ENCODE data around the gene ATP8A1.

- no peak for TF ChIP-seq EZH2 (IDR thresholded peaks at IDR 0.05)
- no peak for TF ChIP-seq POLR2AphosphoS5 (IDR thresholded peaks at IDR 0.05; ENCODE audit: borderline replicate concordance, low read depth, low read length)
- TF ChIP-seq FOXP2 (optimal IDR thresholded peaks at IDR 0.05; ENCODE audit: control extremely low read depth, extremely low read length, insufficient read depth) = no peak
Measured at GRCh38 chr4:42637867-42638266, 19.0 kb downstream of the ATP8A1 start.
